ENCODE results near the gene CLEC4G. TPM values are rescaled to one million over a fixed set of nuclear protein-coding genes. Genes with fewer than 3 reads are reported as not detected.

Gene CLEC4G
- total RNA-seq, 4 donors from 2014 or later, result 0.55 to 1.1 TPM; not detected in 2

- Histone ChIP-seq H3K4me1 (no peaks in the 10 kb centered on the region), H3K4me3 (no peak overlapping the region), H3K27ac (no peak overlapping the region), H3K9me3 (no peaks in the 10 kb centered on the region), H3K27me3 (no peaks in the 10 kb centered on the region), H3K36me3 (no peaks in the 10 kb centered on the region)
- intact Hi-C loops (cut with DNase I; ENCODE audit: low total_unique reads), result no loop called here
- WGBS, 2 donors (ENCODE audit: low coverage in 1 of 2), result 43 to 82% methylated on average over 4 to 8 of the region's 8 CpGs
- TF ChIP-seq, protein P1, sequence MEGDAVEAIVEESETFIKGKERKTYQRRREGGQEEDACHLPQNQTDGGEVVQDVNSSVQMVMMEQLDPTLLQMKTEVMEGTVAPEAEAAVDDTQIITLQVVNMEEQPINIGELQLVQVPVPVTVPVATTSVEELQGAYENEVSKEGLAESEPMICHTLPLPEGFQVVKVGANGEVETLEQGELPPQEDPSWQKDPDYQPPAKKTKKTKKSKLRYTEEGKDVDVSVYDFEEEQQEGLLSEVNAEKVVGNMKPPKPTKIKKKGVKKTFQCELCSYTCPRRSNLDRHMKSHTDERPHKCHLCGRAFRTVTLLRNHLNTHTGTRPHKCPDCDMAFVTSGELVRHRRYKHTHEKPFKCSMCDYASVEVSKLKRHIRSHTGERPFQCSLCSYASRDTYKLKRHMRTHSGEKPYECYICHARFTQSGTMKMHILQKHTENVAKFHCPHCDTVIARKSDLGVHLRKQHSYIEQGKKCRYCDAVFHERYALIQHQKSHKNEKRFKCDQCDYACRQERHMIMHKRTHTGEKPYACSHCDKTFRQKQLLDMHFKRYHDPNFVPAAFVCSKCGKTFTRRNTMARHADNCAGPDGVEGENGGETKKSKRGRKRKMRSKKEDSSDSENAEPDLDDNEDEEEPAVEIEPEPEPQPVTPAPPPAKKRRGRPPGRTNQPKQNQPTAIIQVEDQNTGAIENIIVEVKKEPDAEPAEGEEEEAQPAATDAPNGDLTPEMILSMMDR (IDR thresholded peaks at IDR 0.05), result no peak
- TF ChIP-seq EP300 (IDR thresholded peaks at IDR 0.05; ENCODE audit: low read depth) (no peak), POLR2A (IDR thresholded peaks at IDR 0.05) (no peak), POLR2AphosphoS5 (IDR thresholded peaks at IDR 0.05) (no peak)
- no peak for DNase-seq
- in situ Hi-C loops (cut with MboI; ENCODE audit: low pct_ligation_motif_present in 1 of 4, low pct_unique_long_range_greater_than_20kb in 1 of 4, low sequenced_read_pairs in 3 of 4), result no loop called here
These were observed 41.1 kb downstream of the CLEC4G start for GRCh38 chr19:7690779-7691258.

DNA sequence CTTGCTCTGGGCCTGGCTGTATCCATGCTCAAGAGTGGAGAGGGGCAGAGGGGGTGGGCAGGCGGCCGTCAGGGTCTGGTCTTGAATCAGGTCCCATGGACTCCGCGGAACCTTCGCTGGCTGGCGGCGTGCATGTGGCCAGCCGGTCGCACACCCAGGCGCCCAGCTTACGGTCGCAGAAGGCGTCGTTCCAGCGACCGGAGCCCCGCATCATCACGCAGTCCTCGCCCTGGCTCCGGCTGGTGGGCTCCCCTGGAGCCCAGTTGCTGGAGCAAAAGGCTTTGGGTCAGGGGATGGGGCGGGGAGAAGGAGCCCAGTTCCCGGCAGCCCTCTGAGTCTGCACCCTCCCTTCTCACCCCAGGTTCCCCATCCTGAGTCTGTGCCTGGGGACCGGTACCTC is 42.7 kb downstream of the CLEC4G start:
- H3K9me3 ChIP-seq, result no peaks in the 10 kb centered on the region
- WGBS, 2 donors (ENCODE audit: low coverage in 1 of 2), result 47% methylated on average over 14 of the region's 23 CpGs; no CpG with 5 or more reads in 1 of the 2 donors
- intact Hi-C loops (cut with DNase I; ENCODE audit: low total_unique reads) (loop anchor here (10.0 kb wide), 1 partner anchor 594 kb away; no protein-coding TSS in a partner anchor), in situ Hi-C loops (cut with MboI; ENCODE audit: low pct_ligation_motif_present in 1 of 4, low pct_unique_long_range_greater_than_20kb in 1 of 4, low sequenced_read_pairs in 3 of 4) (loop anchor here in 1 of 4 donors (10.0 kb wide), 1 partner anchor 124 kb away; no protein-coding TSS in a partner anchor)
- no peaks in the 10 kb centered on the region for H3K36me3 ChIP-seq
- H3K27me3 ChIP-seq, result no peaks in the 10 kb centered on the region
- H3K4me3 ChIP-seq, result no peak overlapping the region
- TF ChIP-seq POLR2A (IDR thresholded peaks at IDR 0.05), result no peak
- TF ChIP-seq POLR2AphosphoS5 (IDR thresholded peaks at IDR 0.05), result no peak
- TF ChIP-seq, protein P1 (IDR thresholded peaks at IDR 0.05), result no peak
- TF ChIP-seq EP300 (IDR thresholded peaks at IDR 0.05; ENCODE audit: low read depth), result no peak
- no peak overlapping the region for H3K27ac ChIP-seq
- DNase-seq, result no peak
- no peaks in the 10 kb centered on the region for H3K4me1 ChIP-seq

DNA sequence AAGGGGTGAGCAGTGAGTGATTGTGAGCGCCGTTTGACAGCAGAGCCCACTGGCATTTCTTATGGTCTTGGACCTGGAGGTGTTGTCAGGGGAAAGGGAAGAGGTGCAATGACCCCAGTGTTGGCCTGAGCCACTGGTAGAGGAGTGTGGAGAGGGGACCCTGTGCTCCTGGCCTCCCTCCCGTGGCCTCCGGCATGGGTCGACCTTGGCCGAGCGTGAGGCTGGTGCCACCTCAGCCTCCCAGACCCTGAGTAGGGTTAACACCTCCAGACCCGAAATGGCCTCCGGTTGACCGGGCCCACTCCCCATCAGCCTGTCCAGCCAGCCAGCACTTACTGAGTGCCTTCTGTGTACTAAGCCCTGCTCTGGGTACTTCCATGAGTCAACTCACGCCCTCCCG is 44.7 kb downstream of the CLEC4G start:
- no peaks in the 10 kb centered on the region for H3K36me3 ChIP-seq
- H3K9me3 ChIP-seq, result no peaks in the 10 kb centered on the region
- no peaks in the 10 kb centered on the region for H3K27me3 ChIP-seq
- peaks cover 0 to 4% (median under 1%) of the 10 kb centered on the region in 4 donors for H3K4me1 ChIP-seq
- no peak for DNase-seq
- in situ Hi-C loops (cut with MboI; ENCODE audit: low pct_ligation_motif_present in 1 of 4, low pct_unique_long_range_greater_than_20kb in 1 of 4, low sequenced_read_pairs in 3 of 4) (loop anchor here in 1 of 4 donors (10.0 kb wide), 1 partner anchor 122 kb away; no protein-coding TSS in a partner anchor), intact Hi-C loops (cut with DNase I; ENCODE audit: low total_unique reads) (loop anchor here (10.0 kb wide), 1 partner anchor 592 kb away; no protein-coding TSS in a partner anchor)
- WGBS, 2 donors (ENCODE audit: low coverage in 1 of 2), result 90% methylated on average over 12 of the region's 12 CpGs; no CpG with 5 or more reads in 1 of the 2 donors
- TF ChIP-seq EP300 (IDR thresholded peaks at IDR 0.05; ENCODE audit: low read depth) (no peak), POLR2AphosphoS5 (IDR thresholded peaks at IDR 0.05) (no peak), POLR2A (IDR thresholded peaks at IDR 0.05) (no peak)
- TF ChIP-seq, protein P1 (IDR thresholded peaks at IDR 0.05), result no peak
- H3K27ac ChIP-seq, result no peak overlapping the region
- H3K4me3 ChIP-seq, result no peak overlapping the region

- in situ Hi-C loops (cut with MboI; ENCODE audit: low pct_ligation_motif_present in 1 of 4, low pct_unique_long_range_greater_than_20kb in 1 of 4, low sequenced_read_pairs in 3 of 4) (loop anchor here in 1 of 4 donors (10.0 kb wide), 1 partner anchor 121 kb away; no protein-coding TSS in a partner anchor), intact Hi-C loops (cut with DNase I; ENCODE audit: low total_unique reads) (loop anchor here (10.0 kb wide), 1 partner anchor 591 kb away; no protein-coding TSS in a partner anchor)
- 62 to 100% methylated on average over 1 to 19 of the region's 19 CpGs for WGBS, 2 donors (ENCODE audit: low coverage in 1 of 2)
These were observed 46.1 kb downstream of the CLEC4G start for GRCh38 chr19:7685546-7686445.

More at GRCh38 chr19:7685546-7686445, 46.1 kb downstream of the CLEC4G start:
- Histone ChIP-seq H3K27ac (no peak overlapping the region), H3K4me1 (peaks cover 0 to 14% (median 7%) of the 10 kb centered on the region in 4 donors), H3K27me3 (no peaks in the 10 kb centered on the region), H3K36me3 (no peaks in the 10 kb centered on the region), H3K9me3 (no peaks in the 10 kb centered on the region), H3K4me3 (no peak overlapping the region)
- TF ChIP-seq POLR2AphosphoS5 (IDR thresholded peaks at IDR 0.05) (no peak), POLR2A (IDR thresholded peaks at IDR 0.05) (no peak), EP300 (IDR thresholded peaks at IDR 0.05; ENCODE audit: low read depth) (no peak)
- TF ChIP-seq, protein P1 (IDR thresholded peaks at IDR 0.05), result no peak
- no peak for DNase-seq
